MM.1S (cell line): Measurements from ENCODE around the gene C6.

Source experiments
- DNase-seq: peaks from one replicate; pipeline ENCODE4 v3.0.0-alpha.2; 2015
- H2AFZ ChIP-seq: fragments of 300-600 bp; sonication (generic); 2 replicates; pipeline ENCODE4 v1.6.0; 2016; ENCODE audit warnings: antibody characterized with exemption, low read length
- H3F3A ChIP-seq: fragments of 300-600 bp; sonication (generic); 2 replicates; pipeline ENCODE4 v1.6.1; 2016; ENCODE audit warnings: mild to moderate bottlenecking, antibody characterized with exemption, low read length, moderate library complexity, mixed read lengths; ENCODE audit not compliant: insufficient read depth
- H3K27ac ChIP-seq: fragments of 300-600 bp; sonication (generic); 2 replicates; pipeline ENCODE4 v1.5.1; 2016; ENCODE audit warnings: mild to moderate bottlenecking, low read length
- H3K27me3 ChIP-seq: fragments of 300-600 bp; sonication (generic); replicated peaks from 2 replicates; pipeline ENCODE4 v1.6.0; 2016; ENCODE audit warnings: low read length; ENCODE audit not compliant: insufficient read depth
- H3K36me3 ChIP-seq: fragments of 300-600 bp; sonication (generic); replicated peaks from 2 replicates; pipeline ENCODE4 v1.6.1; 2016; ENCODE audit warnings: mild to moderate bottlenecking, low read length, mixed read lengths; ENCODE audit not compliant: insufficient read depth
- H3K4me1 ChIP-seq: fragments of 300-600 bp; sonication (generic); 2 replicates; pipeline ENCODE4 v1.6.1; 2016; ENCODE audit warnings: low read length, mixed read lengths
- H3K4me2 ChIP-seq: fragments of 300-600 bp; sonication (generic); 2 replicates; pipeline ENCODE4 v1.6.0; 2016; ENCODE audit warnings: low read depth, low read length
- H3K4me3 ChIP-seq: fragments of 300-600 bp; sonication (generic); 2 replicates; pipeline ENCODE4 v1.5.1; 2016; ENCODE audit warnings: low read length, mixed read lengths
- H3K79me2 ChIP-seq: fragments of 300-600 bp; sonication (generic); 2 replicates; pipeline ENCODE4 v1.6.1; 2016; ENCODE audit warnings: mixed run types, low read length, mixed read lengths
- H3K9ac ChIP-seq: fragments of 300-600 bp; sonication (generic); 2 replicates; pipeline ENCODE4 v1.6.1; 2016; ENCODE audit warnings: low read length, mixed read lengths
- H3K9me2 ChIP-seq: fragments of 300-600 bp; sonication (generic); replicated peaks from 2 replicates; pipeline ENCODE4 v1.6.1; 2016; ENCODE audit warnings: mild to moderate bottlenecking, low read length, mixed read lengths; ENCODE audit not compliant: insufficient read depth
- H3K9me3 ChIP-seq: fragments of 300-600 bp; sonication (generic); replicated peaks from 2 replicates; pipeline ENCODE4 v1.6.1; 2016; ENCODE audit warnings: mild to moderate bottlenecking, low read length, mixed read lengths; ENCODE audit not compliant: insufficient read depth
- H4K20me1 ChIP-seq: fragments of 300-600 bp; sonication (generic); 2 replicates; pipeline ENCODE4 v1.6.1; 2016; ENCODE audit warnings: mild to moderate bottlenecking, low read length, moderate library complexity, mixed read lengths; ENCODE audit not compliant: insufficient read depth
- CTCF ChIP-seq: fragments of 300-600 bp; sonication (generic); IDR thresholded peaks from 2 replicates; pipeline ENCODE4 v1.5.1; 2016; ENCODE audit warnings: antibody characterized with exemption, low read length, mixed read lengths
- EZH2 ChIP-seq: fragments of 300-600 bp; sonication (generic); optimal IDR thresholded peaks from 2 replicates; pipeline ENCODE3; 2017; ENCODE audit warnings: low read depth, mild to moderate bottlenecking, antibody characterized with exemption, low read length, mixed read lengths
- EZH2phosphoT487 ChIP-seq: fragments of 300-600 bp; sonication (generic); IDR thresholded peaks from 2 replicates; pipeline ENCODE4 v1.6.1; 2018; ENCODE audit warnings: antibody characterized with exemption, low read length

The C6 gene

DNA sequence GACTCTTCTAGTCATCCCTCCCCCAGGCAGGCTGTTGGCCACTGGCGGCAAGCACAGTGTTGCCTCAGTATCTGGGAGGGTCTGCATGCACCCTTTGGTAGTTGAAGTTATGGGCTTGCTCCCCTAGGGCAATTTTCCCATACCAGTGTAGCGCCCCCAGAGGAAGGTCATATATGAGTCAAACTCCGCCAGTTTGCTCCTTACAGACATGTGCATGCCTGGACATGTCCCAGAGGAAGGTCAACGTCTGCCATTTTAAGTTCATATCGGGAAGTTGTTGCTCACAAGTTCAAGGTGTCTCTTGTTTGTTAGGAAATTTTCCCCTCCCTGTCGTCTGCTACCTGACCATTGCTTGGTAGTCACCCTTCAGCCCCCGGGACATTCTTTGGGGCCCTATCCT, 90.9 kb downstream of the C6 start:
- H4K20me1 ChIP-seq, result no peaks in the 10 kb centered on the region
- H3K9me3 ChIP-seq, result no peaks in the 10 kb centered on the region
- TF ChIP-seq EZH2 (no peak), CTCF (no peak), EZH2phosphoT487 (no peak)
- no peaks in the 10 kb centered on the region for H3K36me3 ChIP-seq
- no peak overlapping the region for H2AFZ ChIP-seq
- H3K27me3 ChIP-seq, result no peaks in the 10 kb centered on the region
- no peaks in the 10 kb centered on the region for H3K9me2 ChIP-seq
- no peaks in the 10 kb centered on the region for H3K4me1 ChIP-seq
- H3K27ac ChIP-seq, result no peak overlapping the region
- H3K9ac ChIP-seq, result no peak overlapping the region
- H3K79me2 ChIP-seq, result no peaks in the 10 kb centered on the region
- DNase-seq, result no peak
- H3K4me2 ChIP-seq, result no peak overlapping the region
- H3F3A ChIP-seq, result no peaks in the 10 kb centered on the region
- H3K4me3 ChIP-seq, result no peak overlapping the region

- Histone ChIP-seq H3K4me3 (no peak overlapping the region), H3K27me3 (no peaks in the 10 kb centered on the region), H3K9me2 (no peaks in the 10 kb centered on the region), H3K4me1 (no peaks in the 10 kb centered on the region), H2AFZ (no peak overlapping the region), H4K20me1 (no peaks in the 10 kb centered on the region), H3K9me3 (no peaks in the 10 kb centered on the region), H3K4me2 (no peak overlapping the region), H3K79me2 (no peaks in the 10 kb centered on the region), H3K9ac (no peak overlapping the region), H3F3A (no peaks in the 10 kb centered on the region), H3K27ac (no peak overlapping the region), H3K36me3 (no peaks in the 10 kb centered on the region)
- DNase-seq, result no peak
- no peak for TF ChIP-seq CTCF
- no peak for TF ChIP-seq EZH2phosphoT487
- no peak for TF ChIP-seq EZH2
Measured at GRCh38 chr5:41120600-41120999, 92.7 kb downstream of the C6 start.

DNA sequence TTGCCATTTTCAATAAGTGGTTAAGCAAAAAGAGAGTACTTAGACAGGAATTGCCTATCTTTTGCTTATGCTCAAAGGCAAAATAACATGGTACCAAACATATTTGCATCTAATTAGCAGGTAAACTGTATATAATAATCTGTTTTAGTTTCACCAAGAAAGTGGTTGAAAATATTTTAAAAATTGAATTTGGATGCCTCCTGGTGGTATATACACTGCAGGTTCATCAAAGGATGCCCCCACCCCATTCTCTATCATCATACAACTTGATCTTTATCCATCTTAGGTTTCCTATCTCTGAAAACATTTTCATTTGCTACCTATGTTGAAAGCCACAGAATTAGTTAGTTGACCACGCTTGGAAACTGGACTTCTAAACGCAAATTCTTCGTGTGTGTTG, 95.2 kb downstream of the C6 start:
- Histone ChIP-seq H3K27ac (no peak overlapping the region), H3K36me3 (no peaks in the 10 kb centered on the region), H3F3A (no peaks in the 10 kb centered on the region), H3K4me1 (no peaks in the 10 kb centered on the region), H2AFZ (no peak overlapping the region), H3K4me3 (no peak overlapping the region), H3K9me3 (no peaks in the 10 kb centered on the region), H4K20me1 (no peaks in the 10 kb centered on the region), H3K79me2 (no peaks in the 10 kb centered on the region), H3K9me2 (no peaks in the 10 kb centered on the region), H3K27me3 (no peaks in the 10 kb centered on the region), H3K9ac (no peak overlapping the region), H3K4me2 (no peak overlapping the region)
- TF ChIP-seq EZH2 (no peak), CTCF (no peak), EZH2phosphoT487 (no peak)
- no peak for DNase-seq

- H3K4me1 ChIP-seq, result no peaks in the 10 kb centered on the region
- TF ChIP-seq CTCF, result no peak
- no peak for TF ChIP-seq EZH2phosphoT487
- TF ChIP-seq EZH2, result no peak
- H3K4me2 ChIP-seq, result no peak overlapping the region
- no peaks in the 10 kb centered on the region for H3K36me3 ChIP-seq
- no peaks in the 10 kb centered on the region for H3K27me3 ChIP-seq
- H3F3A ChIP-seq, result no peaks in the 10 kb centered on the region
- H3K4me3 ChIP-seq, result no peak overlapping the region
- H3K9me2 ChIP-seq, result no peaks in the 10 kb centered on the region
- H3K9ac ChIP-seq, result no peak overlapping the region
- no peaks in the 10 kb centered on the region for H3K9me3 ChIP-seq
- H4K20me1 ChIP-seq, result no peaks in the 10 kb centered on the region
- H2AFZ ChIP-seq, result no peak overlapping the region
- no peak overlapping the region for H3K27ac ChIP-seq
- DNase-seq, result no peak
- H3K79me2 ChIP-seq, result no peaks in the 10 kb centered on the region
Measured at GRCh38 chr5:41115281-41115680, 98.1 kb downstream of the C6 start.
